Body of pancreas (tissue), 4 donors: Measurements from ENCODE around the gene LTBP2. TPM values are rescaled to one million over a fixed set of nuclear protein-coding genes. Genes with fewer than 3 reads are reported as not detected.

Experiments
- ATAC-seq: fragments of 150-250 bp; one replicate; pipeline ENCODE4 v1.9.1; 2016
- DNase-seq, 4 donors: peaks; one replicate each; pipeline ENCODE4 v3.0.0-alpha.2; 2019
- H3K27ac ChIP-seq, 4 donors: fragments of 200-600 bp; sonication (generic); 1 replicate in 3 of 4; 2 replicates in 1 of 4; pipeline versions ENCODE4 v1.5.1 to v1.6.1; 2016 to 2019; ENCODE audit warnings: mild to moderate bottlenecking in 1 of 4, mixed read lengths in 1 of 4, moderate library complexity in 1 of 4
- H3K27me3 ChIP-seq, 2 donors: fragments of 200-600 bp; sonication (generic); one replicate each; pipeline ENCODE4 v1.6.0; 2016; ENCODE audit warnings: mild to moderate bottlenecking in 1 of 2
- H3K36me3 ChIP-seq, 2 donors: fragments of 200-600 bp; sonication (generic); replicated peaks in 1 of 2; 2 replicates each; pipeline ENCODE4 v1.5.1; 2016; ENCODE audit warnings: low read depth in 2 of 2; ENCODE audit not compliant: insufficient read depth in 1 of 2
- H3K4me1 ChIP-seq: fragments of 200-600 bp; sonication (generic); one replicate; pipeline ENCODE4 v1.6.0; 2016
- H3K4me3 ChIP-seq, 2 donors: fragments of 200-600 bp; sonication (generic); 1 replicate in 1 of 2; 2 replicates in 1 of 2; pipeline ENCODE4 v1.5.1; 2016 to 2019
- H3K9me3 ChIP-seq, 3 donors: fragments of 200-600 bp; sonication (generic); 1 replicate in 2 of 3; 2 replicates in 1 of 3; pipeline ENCODE4 v1.5.1; 2016
- CTCF ChIP-seq, 7 experiments: fragments of 450-650 bp in 4 of 7; fragments of 200-600 bp in 3 of 7; sonication (generic) in 3 of 7; IDR thresholded peaks; one replicate each; pipeline ENCODE4 v1.5.1; 2016 to 2019; ENCODE audit warnings: antibody characterized with exemption in 7 of 7
- POLR2A ChIP-seq, 3 donors: fragments of 450-650 bp; IDR thresholded peaks; one replicate each; pipeline ENCODE4 v1.6.1; 2016; ENCODE audit warnings: antibody characterized with exemption in 3 of 3, mild to moderate bottlenecking in 2 of 3
- WGBS, 2 donors: methylation state at CpG; one replicate each; pipeline ENCODE4 v1.1.5; 2017; 5-methylcytosine and 5-hydroxymethylcytosine counted together
- intact Hi-C: fragments of 100-400 bp; cut with DNase I; formaldehyde crosslinking; loops from one replicate; pipeline ENCODE4 v1.15.1; 2023
- total RNA-seq, 2 donors: library from RNA; depleted of rRNA; stranded (reverse); fragments of >200 nt; gene quantifications; one replicate each; pipeline ENCODE4 v1.1.0, GENCODE V29; 2016

LTBP2 gene
- total RNA-seq, 2 donors from 2014 or later: 15.8 to 20.4 TPM

- 61 to 66% methylated on average over 3 of the region's 3 CpGs for WGBS, 2 donors
- H3K27me3 ChIP-seq: no peaks in the 10 kb centered on the region
- TF ChIP-seq POLR2A (IDR thresholded peaks at IDR 0.05) (no peak), CTCF (IDR thresholded peaks at IDR 0.05) (no peak)
- no peak overlapping the region for H3K27ac ChIP-seq
- peaks cover 0 to 4% of the 10 kb centered on the region in 2 donors for H3K36me3 ChIP-seq
- no peak overlapping the region for H3K4me3 ChIP-seq
- intact Hi-C loops: no loop called here
- H3K9me3 ChIP-seq: no peaks in the 10 kb centered on the region
- peaks cover 4% of the 10 kb centered on the region for H3K4me1 ChIP-seq
- ATAC-seq: no peak
- DNase-seq: no peak
Observed at GRCh38 chr14:74475678-74476077, 136.4 kb downstream of the LTBP2 start.

GRCh38 chr14:74474376-74474775 is 137.7 kb downstream of the LTBP2 start:
- Histone ChIP-seq H3K36me3 (peaks cover 0 to 4% of the 10 kb centered on the region in 2 donors), H3K9me3 (no peaks in the 10 kb centered on the region), H3K27me3 (no peaks in the 10 kb centered on the region), H3K4me3 (no peak overlapping the region), H3K27ac (no peak overlapping the region), H3K4me1 (peaks cover 4% of the 10 kb centered on the region)
- ATAC-seq: no peak
- TF ChIP-seq POLR2A (IDR thresholded peaks at IDR 0.05) (no peak), CTCF (IDR thresholded peaks at IDR 0.05) (no peak)
- intact Hi-C loops: no loop called here
- 85 to 100% methylated on average over 2 of the region's 2 CpGs for WGBS, 2 donors
- no peak for DNase-seq

- ATAC-seq (no peak), DNase-seq (no peak)
- Histone ChIP-seq H3K27me3 (no peaks in the 10 kb centered on the region), H3K4me1 (peaks cover 4% of the 10 kb centered on the region), H3K9me3 (no peaks in the 10 kb centered on the region), H3K4me3 (no peak overlapping the region), H3K27ac (no peak overlapping the region), H3K36me3 (peaks cover 0 to 4% of the 10 kb centered on the region in 2 donors)
- WGBS, 2 donors: 72 to 83% methylated on average over 2 of the region's 2 CpGs
- TF ChIP-seq CTCF (IDR thresholded peaks at IDR 0.05) (no peak), POLR2A (IDR thresholded peaks at IDR 0.05) (no peak)
- intact Hi-C loops: no loop called here
Observed at GRCh38 chr14:74472601-74473000, 139.4 kb downstream of the LTBP2 start.

- ATAC-seq (peak; percentile 33), DNase-seq (no peak)
- Histone ChIP-seq H3K4me1 (no peaks in the 10 kb centered on the region), H3K27me3 (no peaks in the 10 kb centered on the region), H3K4me3 (no peak overlapping the region), H3K9me3 (no peaks in the 10 kb centered on the region), H3K27ac (no peak overlapping the region), H3K36me3 (peaks cover 0 to 4% of the 10 kb centered on the region in 2 donors)
- intact Hi-C loops: no loop called here
- 73 to 74% methylated on average over 7 of the region's 7 CpGs for WGBS, 2 donors
- TF ChIP-seq POLR2A (IDR thresholded peaks at IDR 0.05): no peak
- no peak for TF ChIP-seq CTCF (IDR thresholded peaks at IDR 0.05)
Observed at GRCh38 chr14:74469548-74470518, 142.2 kb downstream of the LTBP2 start.
